ENCODE data around the gene PRPF19. TPM values are rescaled to one million over a fixed set of nuclear protein-coding genes. Genes with fewer than 3 reads are reported as not detected.

PRPF19 gene
- total and polyA plus RNA-seq, 9 of the 15 experiments (the other 6 are each of a cell fraction or from before 2014, with no cell fraction given): 9.4 to 212 (median 73.2) TPM

- no peak overlapping the region for H3K4me3 ChIP-seq
- H3K9me3 ChIP-seq (replicated peaks; ENCODE audit: control insufficient read depth, insufficient read depth, low read depth, low read length): no peaks in the 10 kb centered on the region
- H3K27ac ChIP-seq (ENCODE audit: extremely low read depth, low read depth, low read length): no peak overlapping the region
- DNase-seq (ENCODE audit: extremely low read depth in 1 of 4, low spot score in 3 of 4) (no peak), ATAC-seq (no peak), FAIRE-seq (no peak)
- H3K4me2 ChIP-seq (ENCODE audit: insufficient read depth, low read length): no peak overlapping the region
- intact Hi-C loops (cut with micrococcal nuclease) (no loop called here), in situ Hi-C loops (cut with MboI) (no loop called here)
- H3K36me3 ChIP-seq (ENCODE audit: control insufficient read depth, insufficient read depth, low read length): no peaks in the 10 kb centered on the region
- TF ChIP-seq LARP7 (IDR thresholded peaks at IDR 0.05) (no peak), ILF3 (IDR thresholded peaks at IDR 0.05; ENCODE audit: borderline replicate concordance) (no peak), MEF2D (tag; conservative IDR thresholded peaks at IDR 0.05; ENCODE audit: low read depth) (no peak), CREB1 (IDR thresholded peaks at IDR 0.05) (no peak), CREB1 (CRISPR knock-in tag; IDR thresholded peaks at IDR 0.05) (no peak)
- H3K27me3 ChIP-seq (ENCODE audit: control insufficient read depth in 2 of 2, insufficient read depth in 2 of 2, low read length in 2 of 2): peaks cover 74 to 96% of the 10 kb centered on the region in 2 experiments
- no peaks in the 10 kb centered on the region for H3K9me1 ChIP-seq (ENCODE audit: control insufficient read depth, insufficient read depth, low read length)
- H4K20me1 ChIP-seq (replicated peaks; ENCODE audit: control insufficient read depth, insufficient read depth, low read length): peaks cover 15% of the 10 kb centered on the region; the same call in 1 of the 2 replicates
- ChIA-PET CTCF (ENCODE audit: low intra/inter-chr PET ratio) (no interaction called here), POLR2A (interaction anchor here (0.6 kb wide), 1 partner anchor 332 kb away, joined by 3 read pairs; no protein-coding TSS in a partner anchor)
- H3K79me2 ChIP-seq (ENCODE audit: control insufficient read depth, insufficient read depth, low read length): no peaks in the 10 kb centered on the region
- no peak overlapping the region for H2AFZ ChIP-seq (ENCODE audit: low read depth, low read length)
- BruUV-seq (replicated peaks): no TSS peak
- H3K4me1 ChIP-seq (replicated peaks in 1 of 2; ENCODE audit: control insufficient read depth in 2 of 2, insufficient read depth in 2 of 2, low read length in 2 of 2): peaks cover 0 to 28% of the 10 kb centered on the region in 2 experiments; a peak in 1 of 5 replicates
- no peak overlapping the region for H3K9ac ChIP-seq (ENCODE audit: insufficient read depth in 1 of 2, low read depth in 2 of 2, low read length in 2 of 2)
- WGBS (ENCODE audit: insufficient coverage, low coverage, missing lambda C conversion rate): 1% methylated on average over 9 of the region's 9 CpGs
These were observed 25.5 kb upstream of the PRPF19 start for GRCh38 chr11:60931917-60932316.

GRCh38 chr11:60930394-60930793 lies 24.0 kb upstream of the PRPF19 start:
- ChIA-PET POLR2A (interaction anchor here (0.9 to 1.4 kb wide), 3 partner anchors 12 to 210 kb away, joined by 3 to 4 read pairs (median 3); no protein-coding TSS in a partner anchor), CTCF (ENCODE audit: low intra/inter-chr PET ratio) (no interaction called here)
- no peak overlapping the region for H3K4me3 ChIP-seq
- H3K36me3 ChIP-seq (ENCODE audit: control insufficient read depth, insufficient read depth, low read length): no peaks in the 10 kb centered on the region
- TF ChIP-seq SFPQ (IDR thresholded peaks at IDR 0.05; ENCODE audit: low read depth, low read length): no peak
- TF ChIP-seq WHSC1 (IDR thresholded peaks at IDR 0.05; ENCODE audit: low read length): no peak
- TF ChIP-seq EP300 (IDR thresholded peaks at IDR 0.05; ENCODE audit: low read length): no peak
- H4K20me1 ChIP-seq (replicated peaks; ENCODE audit: control insufficient read depth, insufficient read depth, low read length): 0 out of 2 replicates have a peak, but pooled peaks cover 15% of the 10 kb centered on the region
- no TSS peak for BruUV-seq (replicated peaks)
- no peaks in the 10 kb centered on the region for H3K9me3 ChIP-seq (replicated peaks; ENCODE audit: control insufficient read depth, insufficient read depth, low read depth, low read length)
- H3K9ac ChIP-seq (ENCODE audit: insufficient read depth in 1 of 2, low read depth in 2 of 2, low read length in 2 of 2): no peak overlapping the region
- no peak for FAIRE-seq
- 6% methylated on average over 2 of the region's 4 CpGs for WGBS (ENCODE audit: insufficient coverage, low coverage, missing lambda C conversion rate)
- H3K4me1 ChIP-seq (replicated peaks in 1 of 2; ENCODE audit: control insufficient read depth in 2 of 2, insufficient read depth in 2 of 2, low read length in 2 of 2): peaks cover 0 to 21% of the 10 kb centered on the region in 2 experiments; a peak in 1 of 5 replicates
- no peak for ATAC-seq
- H2AFZ ChIP-seq (ENCODE audit: low read depth, low read length): no peak overlapping the region
- intact Hi-C loops (cut with micrococcal nuclease): no loop called here
- H3K79me2 ChIP-seq (ENCODE audit: control insufficient read depth, insufficient read depth, low read length): no peaks in the 10 kb centered on the region
- DNase-seq (ENCODE audit: extremely low read depth in 1 of 4, low spot score in 3 of 4): no peak
- H3K4me2 ChIP-seq (ENCODE audit: insufficient read depth, low read length): no peak overlapping the region
- in situ Hi-C loops (cut with MboI): no loop called here
- no peaks in the 10 kb centered on the region for H3K9me1 ChIP-seq (ENCODE audit: control insufficient read depth, insufficient read depth, low read length)
- H3K27ac ChIP-seq (ENCODE audit: extremely low read depth, low read depth, low read length): no peak overlapping the region
- peaks cover 73 to 96% of the 10 kb centered on the region in 2 experiments for H3K27me3 ChIP-seq (ENCODE audit: control insufficient read depth in 2 of 2, insufficient read depth in 2 of 2, low read length in 2 of 2)
